T-cell (primary cell): ENCODE results near the gene GDPD2. TPM values are rescaled to one million over a fixed set of nuclear protein-coding genes. Genes with fewer than 3 reads are reported as not detected.

Source experiments
- ATAC-seq, 4 experiments: fragments of 200-7000 bp in 3 of 4; fragments of 150-1000 bp in 1 of 4; cut with Tn5 transposase; replicated peaks in 1 of 4; 1 replicate in 3 of 4; 2 replicates in 1 of 4; pipeline ENCODE4 v1.10.0; 2021; ENCODE audit warnings: moderate library complexity in 3 of 4, mild to moderate bottlenecking in 2 of 4, moderate number of reproducible peaks in 1 of 4
- CTCF ChIA-PET, 2 donors: fragments of 300-600 bp; sonication (Branson Sonifier 250); formaldehyde crosslinking; loops; one replicate each; lab custom pipeline; 2022; ENCODE audit warnings: antibody characterized with exemption in 2 of 2; lab: Charles Lee
- POLR2A ChIA-PET, 2 donors: fragments of 300-600 bp; sonication (Branson Sonifier 250); formaldehyde crosslinking; loops; one replicate each; lab custom pipeline; 2022; ENCODE audit warnings: antibody characterized with exemption in 2 of 2; lab: Charles Lee
- DNase-seq, 35 experiments: peaks; one replicate each; pipeline versions ENCODE4 v3.0.0 to v3.0.0-alpha.2; 2013 to 2023
- H3K27ac ChIP-seq: one replicate; pipeline ENCODE4 v1.5.1; 2013; ENCODE audit warnings: low read length
- H3K27me3 ChIP-seq, 2 experiments: replicated peaks in 1 of 2; 1 replicate in 1 of 2; 2 replicates in 1 of 2; pipeline versions ENCODE4 v1.6.1 to v1.7.0; 2013; ENCODE audit warnings: low read length in 1 of 2, mixed read lengths in 1 of 2; ENCODE audit not compliant: control insufficient read depth in 2 of 2, insufficient read depth in 2 of 2; ENCODE audit errors: extremely low read depth in 1 of 2
- H3K36me3 ChIP-seq, 2 donors: 1 replicate in 1 of 2; 2 replicates in 1 of 2; pipeline versions ENCODE4 v1.6.1 to v1.7.0; 2013; ENCODE audit warnings: low read length in 1 of 2; ENCODE audit not compliant: control insufficient read depth in 2 of 2, insufficient read depth in 1 of 2; ENCODE audit errors: extremely low read depth in 1 of 2
- H3K4me1 ChIP-seq, 2 experiments: 1 replicate in 1 of 2; 2 replicates in 1 of 2; pipeline versions ENCODE4 v1.6.1 to v1.7.0; 2013; ENCODE audit warnings: low read length in 2 of 2, mixed read lengths in 1 of 2; ENCODE audit not compliant: insufficient read depth in 2 of 2, control insufficient read depth in 1 of 2; ENCODE audit errors: extremely low read depth in 1 of 2
- H3K4me3 ChIP-seq, 2 donors: 1 replicate in 1 of 2; 2 replicates in 1 of 2; pipeline versions ENCODE4 v1.5.1 to v1.7.0; 2013; ENCODE audit warnings: mild to moderate bottlenecking in 2 of 2, low read length in 1 of 2, moderate library complexity in 1 of 2; ENCODE audit not compliant: control insufficient read depth in 1 of 2; ENCODE audit errors: extremely low read depth in 1 of 2
- H3K9me3 ChIP-seq: 2 replicates; pipeline ENCODE4 v1.7.0; 2013
- H3K27ac Mint-ChIP-seq, 2 donors: one replicate each; pipeline ENCODE4 v1.8.0; 2020 to 2021; ENCODE audit warnings: mild to moderate bottlenecking in 2 of 2, mixed read lengths in 2 of 2
- H3K27me3 Mint-ChIP-seq, 2 donors: one replicate each; pipeline ENCODE4 v1.8.0; 2021 to 2022; ENCODE audit warnings: mixed read lengths in 2 of 2
- H3K36me3 Mint-ChIP-seq: one replicate; pipeline ENCODE4 v1.8.0; 2021; ENCODE audit warnings: mixed read lengths
- H3K4me1 Mint-ChIP-seq, 3 donors: one replicate each; pipeline ENCODE4 v1.8.0; 2020 to 2022; ENCODE audit warnings: mixed read lengths in 3 of 3, mild to moderate bottlenecking in 1 of 3
- H3K4me3 Mint-ChIP-seq, 3 donors: one replicate each; pipeline ENCODE4 v1.8.0; 2020 to 2022; ENCODE audit warnings: mild to moderate bottlenecking in 3 of 3, mixed read lengths in 3 of 3, moderate library complexity in 3 of 3
- H3K9me3 Mint-ChIP-seq, 3 donors: one replicate each; pipeline ENCODE4 v1.8.0; 2020 to 2022; ENCODE audit warnings: mixed read lengths in 3 of 3
- WGBS: methylation state at CpG from one replicate; pipeline ENCODE4 v1.1.5; 2013; ENCODE audit warnings: missing lambda C conversion rate; ENCODE audit not compliant: insufficient coverage; 5-methylcytosine and 5-hydroxymethylcytosine counted together
- total RNA-seq, 35 experiments: library from RNA in 6 of 35; stranded (reverse) in 6 of 35; fragments of 120-200 nt in 1 of 35; gene quantifications; one replicate each; pipeline versions ENCODE4 v1.2.1 to v1.2.4 and lab custom pipeline; 2013 to 2026

The GDPD2 gene
- total RNA-seq, 5 donors from 2014 or later (not counting 1 experiment from before 2014, with no cell fraction given) = not detected

DNA sequence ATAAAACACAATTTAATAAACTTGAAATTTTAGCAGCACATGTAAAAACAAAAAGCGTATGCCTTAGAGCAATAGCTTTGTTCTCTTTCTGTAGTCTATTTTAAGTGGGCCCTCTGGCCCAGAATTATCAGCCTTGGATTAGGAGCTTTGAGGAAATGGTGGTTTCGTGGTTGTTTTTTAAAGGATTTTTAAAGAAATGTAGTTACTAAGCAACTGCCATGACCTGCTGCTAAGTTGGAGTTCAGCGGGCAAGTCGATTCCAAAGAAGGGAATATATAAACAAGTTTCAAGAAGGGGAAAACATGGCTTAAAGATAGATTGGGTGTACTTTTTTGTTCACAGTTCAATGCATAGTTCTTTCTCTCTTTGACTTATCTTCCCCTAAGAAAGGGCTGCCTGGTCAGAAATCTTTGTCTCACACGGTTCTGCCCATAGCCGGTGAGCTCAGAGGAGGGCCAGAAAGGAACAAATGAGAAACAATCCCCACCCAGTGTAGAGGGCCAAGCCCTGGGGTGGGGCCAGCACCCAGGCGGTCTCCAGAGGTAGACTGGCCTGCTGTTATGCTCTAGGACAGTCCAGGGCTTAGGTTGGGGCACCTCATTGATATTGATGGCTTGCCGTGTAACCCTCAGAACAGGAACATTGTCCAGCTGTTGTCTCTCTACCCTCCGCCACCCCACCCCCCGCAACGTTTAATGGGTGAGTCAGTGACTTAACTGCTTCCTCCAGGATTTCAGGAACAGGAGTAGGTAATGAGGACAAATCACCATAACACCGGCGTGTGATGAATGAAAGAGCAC lies 54.0 kb downstream of the GDPD2 start:
- ATAC-seq (no peak), DNase-seq (no peak)
- Mint-ChIP-seq H3K4me1 (peaks cover 0 to 6% (median 2%) of the 10 kb centered on the region in 3 donors), H3K4me3 (no peak overlapping the region), H3K9me3 (no peaks in the 10 kb centered on the region), H3K27me3 (peaks cover 0 to 8% of the 10 kb centered on the region in 2 donors), H3K27ac (no peak overlapping the region), H3K36me3 (peaks cover 8% of the 10 kb centered on the region)
- H3K4me1 ChIP-seq = no peaks in the 10 kb centered on the region
- POLR2A ChIA-PET = no interaction called here
- no peak overlapping the region for H3K4me3 ChIP-seq
- H3K36me3 ChIP-seq = peaks cover 0 to 6% of the 10 kb centered on the region in 2 donors
- no peaks in the 10 kb centered on the region for H3K27me3 ChIP-seq
- 83% methylated on average over 1 of the region's 13 CpGs for WGBS
- CTCF ChIA-PET = no interaction called here
- H3K9me3 ChIP-seq = no peaks in the 10 kb centered on the region
- no peak overlapping the region for H3K27ac ChIP-seq

DNA sequence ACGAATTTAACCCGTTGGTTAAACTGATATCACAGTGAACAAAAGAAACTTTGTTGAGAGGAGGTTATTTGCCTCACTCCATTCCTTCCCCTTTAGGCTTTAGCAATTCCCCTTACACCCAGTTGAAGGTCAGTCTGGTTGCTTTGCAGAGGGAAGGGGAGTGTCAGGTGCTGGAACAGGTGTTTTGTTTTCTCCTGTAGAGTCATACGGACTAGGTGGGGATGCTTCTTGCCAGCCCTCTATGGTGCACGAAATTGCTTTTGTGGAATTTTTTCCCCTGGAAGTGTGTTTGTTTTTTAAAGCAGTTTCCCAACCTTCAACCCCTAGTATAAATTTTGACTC lies 54.6 kb downstream of the GDPD2 start:
- no peak overlapping the region for H3K4me3 ChIP-seq
- H3K9me3 Mint-ChIP-seq = no peaks in the 10 kb centered on the region
- H3K27me3 ChIP-seq = no peaks in the 10 kb centered on the region
- peaks cover 8% of the 10 kb centered on the region for H3K36me3 Mint-ChIP-seq
- H3K36me3 ChIP-seq = peaks cover 0 to 6% of the 10 kb centered on the region in 2 donors
- WGBS = no CpG with 5 or more reads among the region's 4 CpGs
- POLR2A ChIA-PET = no interaction called here
- no peaks in the 10 kb centered on the region for H3K4me1 ChIP-seq
- H3K4me1 Mint-ChIP-seq = peaks cover 0 to 6% (median 2%) of the 10 kb centered on the region in 3 donors
- H3K9me3 ChIP-seq = no peaks in the 10 kb centered on the region
- H3K27me3 Mint-ChIP-seq = peaks cover 0 to 10% of the 10 kb centered on the region in 2 donors
- CTCF ChIA-PET = no interaction called here
- no peak overlapping the region for H3K4me3 Mint-ChIP-seq
- ATAC-seq = no peak
- no peak for DNase-seq
- no peak overlapping the region for H3K27ac ChIP-seq
- no peak overlapping the region for H3K27ac Mint-ChIP-seq

DNA sequence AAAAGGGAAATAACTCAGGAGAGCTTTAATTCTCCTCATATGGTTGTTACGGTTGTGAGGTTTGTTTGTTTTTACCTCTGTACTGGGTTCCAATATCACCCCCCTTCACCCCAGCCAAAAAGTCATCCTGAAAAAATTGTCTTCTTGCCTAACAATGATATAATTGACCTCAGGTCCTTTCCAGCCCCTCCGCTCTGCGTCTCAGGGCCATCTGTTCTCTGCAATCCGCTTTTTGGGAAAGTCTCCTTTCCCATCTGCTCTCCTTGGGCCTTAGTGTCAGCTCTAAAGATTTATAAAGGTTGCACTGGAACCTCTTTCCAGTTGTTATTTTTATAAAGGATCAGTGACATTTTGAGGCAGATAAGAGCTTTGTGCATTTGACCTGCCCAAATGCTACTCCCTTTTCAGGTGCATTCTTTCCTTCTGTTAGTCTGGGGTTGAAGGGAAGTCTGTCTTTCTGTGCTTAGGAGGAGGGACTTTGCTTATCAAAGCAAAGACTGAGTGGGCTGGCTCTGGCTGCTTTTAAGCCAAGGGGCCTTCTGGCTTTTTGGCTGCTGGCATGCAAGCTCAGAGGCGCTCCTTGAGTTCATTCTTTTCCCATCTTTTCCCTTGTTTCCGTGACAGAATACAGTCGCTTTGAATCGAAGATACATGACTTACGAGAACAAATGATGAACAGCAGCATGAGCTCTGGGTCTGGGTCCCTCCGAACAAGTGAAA lies 55.6 kb downstream of the GDPD2 start:
- DNase-seq (no peak), ATAC-seq (no peak)
- Mint-ChIP-seq H3K36me3 (peaks cover 8% of the 10 kb centered on the region), H3K27me3 (peaks cover 0 to 10% of the 10 kb centered on the region in 2 donors), H3K4me3 (no peak overlapping the region), H3K27ac (no peak overlapping the region), H3K9me3 (no peaks in the 10 kb centered on the region), H3K4me1 (peaks cover 0 to 6% (median 2%) of the 10 kb centered on the region in 3 donors)
- POLR2A ChIA-PET = no interaction called here
- Histone ChIP-seq H3K27me3 (no peaks in the 10 kb centered on the region), H3K9me3 (no peaks in the 10 kb centered on the region), H3K36me3 (peaks cover 0 to 6% of the 10 kb centered on the region in 2 donors), H3K27ac (no peak overlapping the region), H3K4me3 (no peak overlapping the region), H3K4me1 (no peaks in the 10 kb centered on the region)
- CTCF ChIA-PET = interaction anchor here in 1 of 2 donors (0.6 kb wide), 1 partner anchor 40 kb away, joined by 3 read pairs; no protein-coding TSS in a partner anchor
- WGBS = 100% methylated on average over 1 of the region's 10 CpGs

DNA sequence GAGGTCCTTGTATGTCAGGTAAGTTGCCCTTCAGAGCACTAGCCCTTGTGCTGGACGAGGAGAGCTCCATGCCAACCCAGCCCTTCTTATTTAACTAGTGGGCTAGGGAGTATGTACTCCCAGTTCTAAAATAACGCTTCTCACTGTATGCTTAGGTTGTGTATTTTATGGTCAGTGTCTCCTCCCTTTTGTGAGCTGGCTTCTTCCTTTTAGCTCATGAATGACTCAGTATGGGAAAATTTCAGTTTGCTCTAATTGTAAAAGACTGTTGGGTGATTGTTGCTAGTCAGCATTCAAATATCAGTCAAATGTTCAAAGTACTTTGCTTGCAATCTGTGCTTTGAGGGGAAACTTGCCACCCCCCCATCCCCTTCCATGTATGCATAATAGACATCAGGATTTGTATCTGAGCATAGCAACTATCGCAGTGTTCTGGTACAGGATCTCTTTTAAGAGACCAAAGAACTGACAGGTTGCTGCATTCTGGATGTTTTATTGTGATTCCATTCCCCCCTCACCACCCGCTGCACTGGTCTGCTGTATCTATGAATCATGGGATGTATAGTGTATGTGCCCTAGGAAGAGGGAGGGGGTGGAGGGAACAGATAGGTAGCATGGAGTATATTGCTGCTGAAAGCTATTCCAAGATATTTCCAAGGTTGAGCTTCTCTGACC lies 56.3 kb downstream of the GDPD2 start:
- no peaks in the 10 kb centered on the region for H3K9me3 Mint-ChIP-seq
- ChIA-PET CTCF (interaction anchor here in 1 of 2 donors (0.6 kb wide), 1 partner anchor 40 kb away, joined by 3 read pairs; no protein-coding TSS in a partner anchor), POLR2A (no interaction called here)
- Histone ChIP-seq H3K9me3 (no peaks in the 10 kb centered on the region), H3K36me3 (peaks cover 0 to 6% of the 10 kb centered on the region in 2 donors), H3K4me1 (no peaks in the 10 kb centered on the region), H3K27me3 (no peaks in the 10 kb centered on the region), H3K27ac (no peak overlapping the region), H3K4me3 (no peak overlapping the region)
- H3K4me3 Mint-ChIP-seq = no peak overlapping the region
- H3K27ac Mint-ChIP-seq = no peak overlapping the region
- WGBS = no CpG with 5 or more reads among the region's 4 CpGs
- ATAC-seq (no peak), DNase-seq (no peak)
- H3K27me3 Mint-ChIP-seq = peaks cover 0 to 10% of the 10 kb centered on the region in 2 donors
- H3K36me3 Mint-ChIP-seq = peaks cover 8% of the 10 kb centered on the region
- H3K4me1 Mint-ChIP-seq = peaks cover 0 to 2% (median 2%) of the 10 kb centered on the region in 3 donors

DNA sequence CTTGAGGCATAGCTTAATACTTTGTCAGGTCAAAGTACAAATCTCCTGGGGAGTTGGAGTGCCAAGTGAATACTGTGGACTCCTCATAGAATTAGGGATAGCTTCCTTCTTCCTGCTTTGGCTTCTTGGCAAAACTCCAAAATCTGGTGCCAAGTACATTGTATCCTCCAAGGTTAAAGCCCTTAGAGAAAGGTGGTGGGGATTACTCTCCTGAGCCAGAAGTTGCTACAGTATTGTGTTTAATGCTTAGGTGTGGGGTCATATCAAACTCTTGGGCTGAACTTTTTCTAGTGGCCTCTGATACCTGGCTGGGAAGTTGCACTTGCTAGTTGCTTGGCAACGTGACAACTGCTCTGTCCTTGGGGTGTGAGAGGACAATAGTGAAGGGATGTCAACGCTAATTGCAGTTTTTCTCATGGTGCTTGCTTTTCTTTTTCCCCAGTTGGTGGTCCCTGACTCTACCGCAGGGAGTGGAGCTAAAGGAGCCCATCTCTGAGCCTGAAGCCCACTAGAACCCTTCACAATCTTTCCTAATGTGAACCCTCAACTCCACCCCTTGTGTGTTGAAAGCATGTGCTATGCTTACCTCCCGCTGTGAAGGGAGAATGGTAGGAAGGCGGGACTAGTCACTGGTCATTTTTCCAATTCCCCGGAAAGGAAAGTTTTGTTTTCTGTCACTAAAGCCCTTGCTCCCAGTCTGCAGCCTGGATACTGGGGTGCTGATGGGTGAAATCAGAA lies 57.0 kb downstream of the GDPD2 start:
- no peak for ATAC-seq
- H3K4me1 Mint-ChIP-seq = peaks cover 0 to 2% (median 2%) of the 10 kb centered on the region in 3 donors
- ChIA-PET POLR2A (no interaction called here), CTCF (interaction anchor here in 1 of 2 donors (1.1 kb wide), 1 partner anchor 9 kb away, joined by 5 read pairs; no protein-coding TSS in a partner anchor)
- no CpG with 5 or more reads among the region's 6 CpGs for WGBS
- Histone ChIP-seq H3K9me3 (no peaks in the 10 kb centered on the region), H3K4me3 (no peak overlapping the region), H3K27ac (no peak overlapping the region), H3K36me3 (peaks cover 0 to 6% of the 10 kb centered on the region in 2 donors), H3K4me1 (no peaks in the 10 kb centered on the region), H3K27me3 (no peaks in the 10 kb centered on the region)
- H3K27ac Mint-ChIP-seq = no peak overlapping the region
- no peaks in the 10 kb centered on the region for H3K9me3 Mint-ChIP-seq
- DNase-seq = no peak
- H3K4me3 Mint-ChIP-seq = no peak overlapping the region
- peaks cover 0 to 10% of the 10 kb centered on the region in 2 donors for H3K27me3 Mint-ChIP-seq
- peaks cover 8% of the 10 kb centered on the region for H3K36me3 Mint-ChIP-seq

DNA sequence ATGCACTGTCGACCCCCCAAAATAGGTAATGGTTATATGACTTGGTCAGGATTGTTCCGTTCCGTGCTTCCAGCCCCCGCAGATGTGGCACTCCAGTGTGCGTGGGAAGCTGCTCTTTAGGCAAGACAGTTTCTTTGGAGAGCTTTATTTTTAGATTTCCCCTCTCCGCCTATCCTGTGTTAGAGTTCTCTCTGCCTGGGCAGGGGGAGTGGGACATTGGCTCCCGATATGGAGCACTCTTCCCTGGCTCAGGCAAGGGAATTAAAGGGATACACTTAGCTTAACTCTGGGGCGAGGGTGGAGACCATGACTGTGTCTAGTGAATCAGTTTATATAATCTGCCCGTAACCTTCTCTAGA lies 57.5 kb downstream of the GDPD2 start:
- no peak overlapping the region for H3K4me3 ChIP-seq
- H3K36me3 ChIP-seq = peaks cover 0 to 9% of the 10 kb centered on the region in 2 donors
- peaks cover 0 to 6% of the 10 kb centered on the region in 2 donors for H3K27me3 Mint-ChIP-seq
- no peak for ATAC-seq
- DNase-seq = no peak
- no peak overlapping the region for H3K4me3 Mint-ChIP-seq
- no peaks in the 10 kb centered on the region for H3K9me3 Mint-ChIP-seq
- WGBS = no CpG with 5 or more reads among the region's 9 CpGs
- POLR2A ChIA-PET = no interaction called here
- H3K27ac ChIP-seq = no peak overlapping the region
- CTCF ChIA-PET = interaction anchor here in 1 of 2 donors (1.1 kb wide), 1 partner anchor 8 kb away, joined by 5 read pairs; no protein-coding TSS in a partner anchor
- peaks cover 0 to 2% (median 2%) of the 10 kb centered on the region in 3 donors for H3K4me1 Mint-ChIP-seq
- no peaks in the 10 kb centered on the region for H3K4me1 ChIP-seq
- peaks cover 8% of the 10 kb centered on the region for H3K36me3 Mint-ChIP-seq
- no peaks in the 10 kb centered on the region for H3K9me3 ChIP-seq
- H3K27me3 ChIP-seq = no peaks in the 10 kb centered on the region
- no peak overlapping the region for H3K27ac Mint-ChIP-seq
